GM12865 (cell line): ENCODE results near the gene PLCB1.

Experiments used
- DNase-seq: peaks from one replicate; pipeline ENCODE4 v3.0.0; 2010; ENCODE audit warnings: low read depth
- H3K4me3 ChIP-seq: 2 replicates; pipeline ENCODE4 v1.5.1; 2011; ENCODE audit warnings: mild to moderate bottlenecking, low read depth, low read length, control low read depth
- CTCF ChIP-seq: IDR thresholded peaks from 2 replicates; pipeline ENCODE4 v1.5.1; 2011; ENCODE audit warnings: low read length, control low read depth, low read depth, inconsistent platforms; ENCODE audit not compliant: insufficient read depth; ENCODE audit errors: missing control alignments

Gene PLCB1

GRCh38 chr20:8170921-8171320 lies 38.9 kb downstream of the PLCB1 start:
- no peak for DNase-seq
- TF ChIP-seq CTCF: no peak
- no peak overlapping the region for H3K4me3 ChIP-seq

GRCh38 chr20:8172191-8172590 lies 40.1 kb downstream of the PLCB1 start:
- DNase-seq: no peak

GRCh38 chr20:8175741-8176675 lies 43.9 kb downstream of the PLCB1 start:
- DNase-seq: no peak
- no peak overlapping the region for H3K4me3 ChIP-seq
- no peak for TF ChIP-seq CTCF

More at GRCh38 chr20:8172191-8172590, 40.1 kb downstream of the PLCB1 start:
- no peak for TF ChIP-seq CTCF
- no peak overlapping the region for H3K4me3 ChIP-seq

GRCh38 chr20:8183526-8183925 lies 51.5 kb downstream of the PLCB1 start:
- H3K4me3 ChIP-seq: no peak overlapping the region
- DNase-seq: no peak
- TF ChIP-seq CTCF: no peak

GRCh38 chr20:8187740-8188139 lies 55.7 kb downstream of the PLCB1 start:
- no peak for DNase-seq
- H3K4me3 ChIP-seq: no peak overlapping the region
- no peak for TF ChIP-seq CTCF

GRCh38 chr20:8190043-8190880 lies 58.2 kb downstream of the PLCB1 start:
- no peak for DNase-seq
- TF ChIP-seq CTCF: no peak
- no peak overlapping the region for H3K4me3 ChIP-seq
